Coronary artery (tissue), 2 donors: ENCODE results near the gene LMCD1.

Source experiments
- DNase-seq: peaks from one replicate; pipeline ENCODE4 v3.0.0-alpha.2; 2017; ENCODE audit warnings: low spot score
- H3K27ac ChIP-seq, 2 donors: fragments of 200-600 bp; sonication (generic); one replicate each; pipeline ENCODE4 v1.5.1; 2016 to 2019
- H3K4me3 ChIP-seq: fragments of 200-600 bp; sonication (generic); 2 replicates; pipeline ENCODE4 v1.5.1; 2016; ENCODE audit warnings: mild to moderate bottlenecking, moderate library complexity
- CTCF ChIP-seq: fragments of 200-600 bp; sonication (generic); IDR thresholded peaks from one replicate; pipeline ENCODE4 v1.5.1; 2019; ENCODE audit warnings: antibody characterized with exemption

The LMCD1 gene

DNA sequence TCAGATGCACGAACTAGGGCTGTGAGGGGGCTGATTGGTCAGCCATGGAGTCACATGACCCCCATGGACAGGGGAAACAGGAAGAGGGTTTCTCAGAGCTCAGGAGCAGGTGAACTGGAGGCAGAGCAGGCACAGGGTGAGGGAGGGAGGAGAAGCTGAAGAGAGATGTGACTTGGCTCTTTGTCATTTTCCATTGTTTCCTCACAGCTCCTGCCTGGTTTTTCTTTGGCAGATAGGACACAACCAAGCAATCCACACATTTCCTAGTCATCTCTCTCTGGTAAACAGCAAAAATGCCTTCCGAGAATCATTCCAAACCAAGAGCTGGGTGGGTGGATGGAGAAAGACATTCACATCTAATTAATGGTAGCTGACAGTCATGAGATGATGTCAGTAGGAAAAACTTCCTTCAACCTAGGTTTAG is 43.4 kb upstream of the LMCD1 start:
- no peak for TF ChIP-seq CTCF
- H3K27ac ChIP-seq = peak overlapping the region; percentile 84 to 90
- no peak overlapping the region for H3K4me3 ChIP-seq
- no peak for DNase-seq

GRCh38 chr3:8458711-8459110 is 42.9 kb upstream of the LMCD1 start:
- peak; percentile 85 for DNase-seq
- TF ChIP-seq CTCF = no peak
- Histone ChIP-seq H3K4me3 (no peak overlapping the region), H3K27ac (peak overlapping the region; percentile 84 to 90)

DNA sequence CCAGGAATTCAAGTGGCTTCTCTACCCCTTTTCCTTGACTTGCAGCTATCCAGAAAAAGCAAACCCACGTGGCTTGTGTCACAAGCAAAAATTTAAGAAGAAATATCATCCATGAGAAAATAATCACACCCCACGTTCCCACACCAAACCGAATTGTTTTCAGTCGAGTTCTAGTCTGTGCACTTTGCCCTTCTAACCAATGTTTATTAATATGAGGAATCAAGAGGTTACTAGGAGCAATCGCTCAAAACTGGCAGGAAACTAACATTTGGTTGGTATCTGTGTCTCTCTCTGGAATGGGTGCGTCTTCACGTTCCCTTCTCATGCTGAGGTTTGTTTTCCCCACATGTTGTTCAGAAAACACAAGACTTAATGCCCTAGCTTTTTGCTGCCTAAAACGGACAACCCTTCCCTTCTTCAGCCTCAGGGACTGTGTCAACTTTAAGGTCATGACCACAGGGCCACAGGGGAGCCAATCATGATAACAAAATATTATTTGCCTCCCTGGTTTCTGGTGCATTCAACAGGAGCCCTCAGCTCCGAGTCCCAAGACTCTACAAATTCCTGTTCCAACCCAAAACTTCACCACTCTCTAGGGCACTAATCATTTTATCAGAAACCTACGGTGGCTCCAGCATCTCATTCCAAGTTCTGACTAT is 41.4 kb upstream of the LMCD1 start:
- H3K27ac ChIP-seq = peak overlapping the region; percentile 84 to 90
- H3K4me3 ChIP-seq = no peak overlapping the region
- no peak for TF ChIP-seq CTCF
- no peak for DNase-seq

- TF ChIP-seq CTCF = no peak
- H3K4me3 ChIP-seq = no peak overlapping the region
- H3K27ac ChIP-seq = peak overlapping the region; percentile 84 to 90
- no peak for DNase-seq
Observed at GRCh38 chr3:8460815-8461456, 40.7 kb upstream of the LMCD1 start.

- no peak for TF ChIP-seq CTCF
- H3K4me3 ChIP-seq = no peak overlapping the region
- no peak for DNase-seq
- H3K27ac ChIP-seq = peak overlapping the region; percentile 39 to 48
Observed at GRCh38 chr3:8464668-8465067, 37.0 kb upstream of the LMCD1 start.

GRCh38 chr3:8466526-8466925 is 35.1 kb upstream of the LMCD1 start:
- no peak for DNase-seq
- Histone ChIP-seq H3K4me3 (no peak overlapping the region), H3K27ac (no peak overlapping the region)
- no peak for TF ChIP-seq CTCF

DNA sequence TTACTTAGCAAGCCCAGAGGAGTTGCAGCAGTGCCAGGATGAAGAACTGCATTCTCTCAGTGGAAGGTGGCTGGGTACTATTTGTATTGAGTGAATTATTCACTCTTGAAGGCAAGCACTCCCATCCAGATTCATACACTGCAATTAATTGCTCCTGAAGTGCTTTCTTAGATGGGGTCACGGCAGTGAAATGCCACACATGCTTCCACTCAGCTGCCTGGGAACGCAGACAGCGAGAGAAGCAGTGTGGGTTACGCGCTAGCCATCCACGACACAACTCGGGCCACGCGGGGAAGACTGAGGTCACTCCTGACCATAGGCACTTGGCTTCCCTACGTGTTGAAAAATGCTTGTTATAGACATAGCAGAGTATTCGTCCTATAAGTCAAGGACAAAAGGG is 30.8 kb upstream of the LMCD1 start:
- TF ChIP-seq CTCF = no peak
- Histone ChIP-seq H3K4me3 (no peak overlapping the region), H3K27ac (no peak overlapping the region)
- no peak for DNase-seq
